ENCODE measurements around the gene UTP25. TPM values are rescaled to one million over a fixed set of nuclear protein-coding genes. Genes with fewer than 3 reads are reported as not detected.

UTP25 gene
- total RNA-seq, 1 donor from 2014 or later = 6.8 TPM

DNA sequence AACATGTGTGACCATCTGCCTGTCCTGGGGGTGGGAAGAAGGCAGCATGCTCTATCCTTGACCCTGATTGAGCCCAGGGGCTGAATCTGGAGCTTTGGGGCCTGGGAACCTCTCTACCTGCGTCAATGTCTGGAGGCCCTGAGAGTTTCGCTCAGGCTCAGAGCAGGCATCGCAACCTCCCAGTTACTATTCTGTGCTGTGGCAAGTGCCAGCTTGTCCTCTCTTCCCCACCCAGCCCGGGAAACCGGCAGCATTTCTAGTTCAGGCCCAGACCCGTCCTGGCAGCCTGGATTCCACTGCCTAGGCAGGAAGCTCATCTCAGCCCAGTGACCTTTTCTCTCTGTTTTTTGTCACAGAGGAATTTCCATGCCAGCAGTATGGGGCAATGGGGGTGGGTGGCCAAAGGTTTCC lies 11.8 kb upstream of the UTP25 start:
- Mint-ChIP-seq H3K9me3 (no peaks in the 10 kb centered on the region), H3K27me3 (ENCODE audit: low read depth) (peaks cover 71% of the 10 kb centered on the region), H3K27ac (ENCODE audit: unreplicated experiment) (no peak overlapping the region), H3K4me1 (no peaks in the 10 kb centered on the region), H3K36me3 (ENCODE audit: low read depth) (no peaks in the 10 kb centered on the region), H3K4me3 (no peak overlapping the region)
- no peak for DNase-seq (ENCODE audit: low read depth, low spot score)
- TF ChIP-seq, protein P1, sequence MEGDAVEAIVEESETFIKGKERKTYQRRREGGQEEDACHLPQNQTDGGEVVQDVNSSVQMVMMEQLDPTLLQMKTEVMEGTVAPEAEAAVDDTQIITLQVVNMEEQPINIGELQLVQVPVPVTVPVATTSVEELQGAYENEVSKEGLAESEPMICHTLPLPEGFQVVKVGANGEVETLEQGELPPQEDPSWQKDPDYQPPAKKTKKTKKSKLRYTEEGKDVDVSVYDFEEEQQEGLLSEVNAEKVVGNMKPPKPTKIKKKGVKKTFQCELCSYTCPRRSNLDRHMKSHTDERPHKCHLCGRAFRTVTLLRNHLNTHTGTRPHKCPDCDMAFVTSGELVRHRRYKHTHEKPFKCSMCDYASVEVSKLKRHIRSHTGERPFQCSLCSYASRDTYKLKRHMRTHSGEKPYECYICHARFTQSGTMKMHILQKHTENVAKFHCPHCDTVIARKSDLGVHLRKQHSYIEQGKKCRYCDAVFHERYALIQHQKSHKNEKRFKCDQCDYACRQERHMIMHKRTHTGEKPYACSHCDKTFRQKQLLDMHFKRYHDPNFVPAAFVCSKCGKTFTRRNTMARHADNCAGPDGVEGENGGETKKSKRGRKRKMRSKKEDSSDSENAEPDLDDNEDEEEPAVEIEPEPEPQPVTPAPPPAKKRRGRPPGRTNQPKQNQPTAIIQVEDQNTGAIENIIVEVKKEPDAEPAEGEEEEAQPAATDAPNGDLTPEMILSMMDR (conservative IDR thresholded peaks at IDR 0.05) = no peak

DNA sequence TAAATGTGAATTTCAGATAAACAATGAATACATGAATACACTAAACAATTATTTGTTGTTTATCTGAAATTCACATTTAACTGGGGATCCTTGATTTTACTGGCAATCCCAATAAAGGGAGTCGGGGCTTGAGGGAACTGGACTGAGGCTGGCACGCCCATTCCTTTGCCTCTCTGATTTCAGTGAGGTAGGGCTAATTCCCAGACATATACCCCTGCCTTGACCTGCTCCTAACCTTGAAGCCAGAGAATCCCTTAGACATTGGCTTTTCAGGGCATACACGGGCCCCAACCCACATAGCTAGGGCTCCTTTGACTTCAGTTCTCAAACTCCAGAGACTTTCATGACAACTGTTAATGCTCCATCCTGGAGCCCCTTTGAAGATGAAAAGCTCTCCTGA lies 10.8 kb upstream of the UTP25 start:
- DNase-seq (ENCODE audit: low read depth, low spot score) = no peak
- H3K36me3 Mint-ChIP-seq (ENCODE audit: low read depth) = no peaks in the 10 kb centered on the region
- TF ChIP-seq, protein P1 (conservative IDR thresholded peaks at IDR 0.05) = no peak
- no peak overlapping the region for H3K4me3 Mint-ChIP-seq
- no peaks in the 10 kb centered on the region for H3K4me1 Mint-ChIP-seq
- no peaks in the 10 kb centered on the region for H3K9me3 Mint-ChIP-seq
- H3K27me3 Mint-ChIP-seq (ENCODE audit: low read depth) = peaks cover 72% of the 10 kb centered on the region
- H3K27ac Mint-ChIP-seq (ENCODE audit: unreplicated experiment) = no peak overlapping the region

DNA sequence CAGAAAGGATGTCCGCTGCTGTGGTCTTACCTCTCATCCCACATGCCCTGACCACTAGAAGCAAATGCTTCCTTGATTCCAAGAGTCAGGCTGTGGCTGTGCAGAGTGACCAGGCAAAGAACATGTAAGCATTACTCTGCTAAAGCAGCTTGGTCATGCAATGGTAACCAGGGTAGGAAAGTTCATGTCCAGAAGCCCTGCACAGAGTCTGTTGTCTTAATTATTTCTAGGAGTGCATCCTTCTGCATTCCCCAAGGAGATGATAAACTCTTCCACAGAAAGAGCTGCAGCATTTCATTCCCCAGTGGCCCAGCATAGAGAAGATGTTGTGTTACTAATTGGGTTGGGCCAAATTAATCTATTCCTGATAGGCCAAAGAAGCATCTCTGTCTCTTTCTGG lies 10.1 kb upstream of the UTP25 start:
- TF ChIP-seq, protein P1 (conservative IDR thresholded peaks at IDR 0.05) = no peak
- Mint-ChIP-seq H3K4me1 (peaks cover under 1% of the 10 kb centered on the region), H3K27ac (ENCODE audit: unreplicated experiment) (no peak overlapping the region), H3K27me3 (ENCODE audit: low read depth) (peaks cover 69% of the 10 kb centered on the region), H3K4me3 (no peak overlapping the region), H3K36me3 (ENCODE audit: low read depth) (no peaks in the 10 kb centered on the region), H3K9me3 (no peaks in the 10 kb centered on the region)
- no peak for DNase-seq (ENCODE audit: low read depth, low spot score)

DNA sequence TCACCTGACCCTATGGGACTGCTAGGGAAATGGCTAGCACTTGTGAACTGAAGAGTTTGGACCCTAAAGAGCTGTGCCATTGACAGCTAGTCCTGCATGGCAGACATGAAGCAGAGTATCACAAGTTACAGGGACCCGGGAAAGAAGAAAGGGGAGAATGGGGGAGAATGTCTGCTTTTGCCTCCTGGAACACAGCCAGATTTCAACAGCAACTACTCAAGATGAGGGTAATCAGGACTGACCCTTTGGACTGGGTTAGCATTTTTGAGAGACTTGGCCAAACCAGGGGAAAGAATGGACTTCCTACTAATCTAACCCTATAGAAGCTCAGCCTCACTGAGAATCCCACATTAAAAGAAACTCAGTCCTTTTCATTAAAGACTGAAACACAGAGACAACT lies 8.7 kb upstream of the UTP25 start:
- no peaks in the 10 kb centered on the region for H3K36me3 Mint-ChIP-seq (ENCODE audit: low read depth)
- TF ChIP-seq, protein P1 (conservative IDR thresholded peaks at IDR 0.05) = no peak
- H3K4me3 Mint-ChIP-seq = no peak overlapping the region
- H3K27me3 Mint-ChIP-seq (ENCODE audit: low read depth) = peaks cover 64% of the 10 kb centered on the region
- peaks cover 6% of the 10 kb centered on the region for H3K4me1 Mint-ChIP-seq
- H3K9me3 Mint-ChIP-seq = no peaks in the 10 kb centered on the region
- no peak for DNase-seq (ENCODE audit: low read depth, low spot score)
- no peak overlapping the region for H3K27ac Mint-ChIP-seq (ENCODE audit: unreplicated experiment)

DNA sequence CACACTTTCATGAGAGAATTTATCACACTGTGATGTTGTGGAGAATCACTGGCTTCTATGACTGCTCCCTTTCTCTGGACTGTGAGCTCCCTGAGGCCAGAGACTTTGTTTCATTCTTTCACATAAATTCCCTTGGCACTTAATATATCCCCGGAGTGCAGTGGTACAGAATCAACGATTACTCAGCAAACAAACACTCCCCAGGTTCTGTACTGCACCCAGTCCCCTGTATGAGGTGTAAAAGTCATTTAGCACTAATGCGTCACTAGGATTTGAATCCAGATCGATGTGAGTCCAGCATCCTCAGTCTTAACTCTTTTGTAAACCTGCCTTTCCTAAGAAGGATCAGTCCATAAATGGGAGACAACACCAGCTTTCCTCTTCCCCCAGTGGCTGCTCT lies 6.8 kb upstream of the UTP25 start:
- Mint-ChIP-seq H3K36me3 (ENCODE audit: low read depth) (no peaks in the 10 kb centered on the region), H3K27ac (ENCODE audit: unreplicated experiment) (no peak overlapping the region), H3K4me1 (peaks cover 6% of the 10 kb centered on the region), H3K4me3 (no peak overlapping the region), H3K9me3 (no peaks in the 10 kb centered on the region), H3K27me3 (ENCODE audit: low read depth) (peaks cover 64% of the 10 kb centered on the region)
- DNase-seq (ENCODE audit: low read depth, low spot score) = no peak
- TF ChIP-seq, protein P1 (conservative IDR thresholded peaks at IDR 0.05) = no peak

DNA sequence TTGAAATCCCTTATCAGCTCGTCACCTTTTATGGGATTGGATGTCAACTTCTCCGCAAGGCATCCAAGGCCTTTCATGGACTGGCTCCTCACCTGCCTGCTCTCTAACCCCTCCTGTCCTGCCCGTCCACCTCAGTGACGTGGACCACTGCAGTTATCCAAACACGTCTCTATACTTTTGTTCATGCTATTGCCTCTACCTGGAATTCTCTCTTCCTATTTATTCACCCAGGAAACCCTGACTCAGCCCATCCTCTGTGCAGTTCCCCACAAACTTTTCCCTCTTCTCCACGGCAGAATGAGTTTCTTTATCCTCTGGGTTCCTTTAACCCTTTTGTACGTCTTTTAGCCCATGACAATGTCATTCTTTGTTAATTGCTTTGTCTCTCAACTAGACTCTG lies 5.1 kb upstream of the UTP25 start:
- peaks cover 3% of the 10 kb centered on the region for H3K9me3 Mint-ChIP-seq
- no peak for DNase-seq (ENCODE audit: low read depth, low spot score)
- H3K36me3 Mint-ChIP-seq (ENCODE audit: low read depth) = no peaks in the 10 kb centered on the region

More for the DNA sequence above, 5.1 kb upstream of the UTP25 start:
- H3K4me1 Mint-ChIP-seq = peaks cover 10% of the 10 kb centered on the region
- H3K27me3 Mint-ChIP-seq (ENCODE audit: low read depth) = peaks cover 57% of the 10 kb centered on the region
- TF ChIP-seq, protein P1 (conservative IDR thresholded peaks at IDR 0.05) = no peak
- no peak overlapping the region for H3K27ac Mint-ChIP-seq (ENCODE audit: unreplicated experiment)
- H3K4me3 Mint-ChIP-seq = no peak overlapping the region

All from neural crest cell (in vitro differentiated cells).